Measurements from ENCODE around the gene TTC3.

DNA sequence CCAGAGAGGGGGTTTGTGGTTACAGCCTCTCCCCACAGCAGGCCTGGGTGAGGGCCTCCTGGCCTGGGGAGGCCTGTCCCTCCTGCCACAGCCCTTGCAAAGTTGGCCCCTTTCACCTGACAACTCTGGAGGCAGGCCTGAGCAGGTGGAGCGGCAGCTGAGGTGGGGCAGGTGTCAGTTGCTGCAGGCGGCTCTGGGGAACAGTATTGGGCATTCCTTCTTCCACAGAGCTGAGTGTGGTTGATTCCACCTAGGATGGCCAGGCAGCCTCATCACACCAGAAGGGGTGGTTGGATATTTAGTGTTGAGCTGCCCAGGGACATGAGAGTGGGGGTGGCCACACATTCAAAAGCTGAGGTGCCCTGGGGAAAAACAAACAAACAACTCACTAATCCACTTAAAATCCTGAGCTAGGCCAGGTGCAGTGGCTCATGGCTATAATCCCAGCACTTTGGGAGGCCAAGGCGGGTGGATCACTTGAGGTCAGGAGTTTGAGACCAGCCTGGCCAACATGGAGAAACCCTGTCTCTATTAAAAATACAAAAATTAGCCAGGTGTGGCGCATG is 31.3 kb upstream of the TTC3 start:
- TF ChIP-seq, protein P1, sequence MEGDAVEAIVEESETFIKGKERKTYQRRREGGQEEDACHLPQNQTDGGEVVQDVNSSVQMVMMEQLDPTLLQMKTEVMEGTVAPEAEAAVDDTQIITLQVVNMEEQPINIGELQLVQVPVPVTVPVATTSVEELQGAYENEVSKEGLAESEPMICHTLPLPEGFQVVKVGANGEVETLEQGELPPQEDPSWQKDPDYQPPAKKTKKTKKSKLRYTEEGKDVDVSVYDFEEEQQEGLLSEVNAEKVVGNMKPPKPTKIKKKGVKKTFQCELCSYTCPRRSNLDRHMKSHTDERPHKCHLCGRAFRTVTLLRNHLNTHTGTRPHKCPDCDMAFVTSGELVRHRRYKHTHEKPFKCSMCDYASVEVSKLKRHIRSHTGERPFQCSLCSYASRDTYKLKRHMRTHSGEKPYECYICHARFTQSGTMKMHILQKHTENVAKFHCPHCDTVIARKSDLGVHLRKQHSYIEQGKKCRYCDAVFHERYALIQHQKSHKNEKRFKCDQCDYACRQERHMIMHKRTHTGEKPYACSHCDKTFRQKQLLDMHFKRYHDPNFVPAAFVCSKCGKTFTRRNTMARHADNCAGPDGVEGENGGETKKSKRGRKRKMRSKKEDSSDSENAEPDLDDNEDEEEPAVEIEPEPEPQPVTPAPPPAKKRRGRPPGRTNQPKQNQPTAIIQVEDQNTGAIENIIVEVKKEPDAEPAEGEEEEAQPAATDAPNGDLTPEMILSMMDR (IDR thresholded peaks at IDR 0.05) = no peak
- no peak for TF ChIP-seq POLR2A (IDR thresholded peaks at IDR 0.05)
